GM23338 (cell line): ENCODE data around the gene MSL2.

Experiments
- CTCF ChIP-seq, 2 experiments: fragments of 200-600 bp in 1 of 2; sonication (generic) in 1 of 2; conservative IDR thresholded peaks; 2 replicates each; pipeline versions ENCODE4 v1.5.1 to v1.6.1; 2016 to 2017; ENCODE audit warnings: antibody characterized with exemption in 2 of 2, low read depth in 2 of 2, mild to moderate bottlenecking in 2 of 2, moderate library complexity in 1 of 2
- ETS1 ChIP-seq: IDR thresholded peaks from 2 replicates; pipeline ENCODE4 v1.6.1; 2016; ENCODE audit warnings: antibody characterized with exemption
- EZH2 ChIP-seq: fragments of 200-600 bp; sonication (generic); IDR thresholded peaks from one replicate; pipeline ENCODE4 v1.8.0; 2017; ENCODE audit warnings: antibody characterized with exemption, mild to moderate bottlenecking, low read depth; ENCODE audit not compliant: unreplicated experiment
- JUNB ChIP-seq: IDR thresholded peaks from one replicate; pipeline ENCODE4 v1.6.1; 2016; ENCODE audit warnings: antibody characterized with exemption; ENCODE audit not compliant: unreplicated experiment
- POLR2AphosphoS5 ChIP-seq: IDR thresholded peaks from 2 replicates; pipeline ENCODE4 v1.6.1; 2016; ENCODE audit warnings: antibody characterized with exemption, low read depth
- TF ChIP-seq, protein P1 (sequence below): IDR thresholded peaks from one replicate; pipeline ENCODE4 v1.6.1; 2018; ENCODE audit warnings: antibody characterized with exemption; ENCODE audit not compliant: unreplicated experiment

- no peak for TF ChIP-seq CTCF (conservative IDR thresholded peaks at IDR 0.05; ENCODE audit: low read depth in 2 of 2)
- no peak for TF ChIP-seq EZH2
- TF ChIP-seq POLR2AphosphoS5, result no peak
- no peak for TF ChIP-seq JUNB
- TF ChIP-seq, protein P1, sequence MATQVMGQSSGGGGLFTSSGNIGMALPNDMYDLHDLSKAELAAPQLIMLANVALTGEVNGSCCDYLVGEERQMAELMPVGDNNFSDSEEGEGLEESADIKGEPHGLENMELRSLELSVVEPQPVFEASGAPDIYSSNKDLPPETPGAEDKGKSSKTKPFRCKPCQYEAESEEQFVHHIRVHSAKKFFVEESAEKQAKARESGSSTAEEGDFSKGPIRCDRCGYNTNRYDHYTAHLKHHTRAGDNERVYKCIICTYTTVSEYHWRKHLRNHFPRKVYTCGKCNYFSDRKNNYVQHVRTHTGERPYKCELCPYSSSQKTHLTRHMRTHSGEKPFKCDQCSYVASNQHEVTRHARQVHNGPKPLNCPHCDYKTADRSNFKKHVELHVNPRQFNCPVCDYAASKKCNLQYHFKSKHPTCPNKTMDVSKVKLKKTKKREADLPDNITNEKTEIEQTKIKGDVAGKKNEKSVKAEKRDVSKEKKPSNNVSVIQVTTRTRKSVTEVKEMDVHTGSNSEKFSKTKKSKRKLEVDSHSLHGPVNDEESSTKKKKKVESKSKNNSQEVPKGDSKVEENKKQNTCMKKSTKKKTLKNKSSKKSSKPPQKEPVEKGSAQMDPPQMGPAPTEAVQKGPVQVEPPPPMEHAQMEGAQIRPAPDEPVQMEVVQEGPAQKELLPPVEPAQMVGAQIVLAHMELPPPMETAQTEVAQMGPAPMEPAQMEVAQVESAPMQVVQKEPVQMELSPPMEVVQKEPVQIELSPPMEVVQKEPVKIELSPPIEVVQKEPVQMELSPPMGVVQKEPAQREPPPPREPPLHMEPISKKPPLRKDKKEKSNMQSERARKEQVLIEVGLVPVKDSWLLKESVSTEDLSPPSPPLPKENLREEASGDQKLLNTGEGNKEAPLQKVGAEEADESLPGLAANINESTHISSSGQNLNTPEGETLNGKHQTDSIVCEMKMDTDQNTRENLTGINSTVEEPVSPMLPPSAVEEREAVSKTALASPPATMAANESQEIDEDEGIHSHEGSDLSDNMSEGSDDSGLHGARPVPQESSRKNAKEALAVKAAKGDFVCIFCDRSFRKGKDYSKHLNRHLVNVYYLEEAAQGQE, result no peak
- TF ChIP-seq ETS1, result no peak
Observed at GRCh38 chr3:136207489-136208115, 11.5 kb upstream of the MSL2 start.
